Measurements from ENCODE around the gene PPP4R4. TPM values are rescaled to one million over a fixed set of nuclear protein-coding genes. Genes with fewer than 3 reads are reported as not detected.

PPP4R4 gene
- polyA plus RNA-seq, 1 donor from 2014 or later, result 4.8 TPM

- Histone ChIP-seq H3F3A (ENCODE audit: insufficient read depth, low read length, poor library complexity, severe bottlenecking) (no peaks in the 10 kb centered on the region), H3K27ac (ENCODE audit: low read length) (no peak overlapping the region), H3K27me3 (ENCODE audit: insufficient read depth, low read depth, low read length) (no peaks in the 10 kb centered on the region), H3K9me3 (ENCODE audit: low read length) (no peaks in the 10 kb centered on the region), H2AFZ (ENCODE audit: low read depth, low read length) (no peak overlapping the region), H3K4me2 (ENCODE audit: low read length) (no peak overlapping the region), H3K4me3 (ENCODE audit: low read length) (no peak overlapping the region), H3K79me2 (replicated peaks; ENCODE audit: insufficient read depth, low read length) (no peaks in the 10 kb centered on the region), H3K9me2 (ENCODE audit: insufficient read depth, low read length) (no peaks in the 10 kb centered on the region), H3K9ac (ENCODE audit: low read length) (no peak overlapping the region), H4K20me1 (ENCODE audit: insufficient read depth) (no peaks in the 10 kb centered on the region), H3K36me3 (ENCODE audit: insufficient read depth, low read length) (no peaks in the 10 kb centered on the region)
- TF ChIP-seq POLR2AphosphoS5 (IDR thresholded peaks at IDR 0.05) (no peak), TAF1 (IDR thresholded peaks at IDR 0.05; ENCODE audit: low read depth) (no peak), MXI1 (conservative IDR thresholded peaks at IDR 0.05; ENCODE audit: poor library complexity, severe bottlenecking) (no peak), EZH2 (IDR thresholded peaks at IDR 0.05; ENCODE audit: borderline replicate concordance, insufficient read depth, low read length, poor library complexity, severe bottlenecking) (no peak), REST (IDR thresholded peaks at IDR 0.05; ENCODE audit: borderline replicate concordance) (no peak), RAD21 (conservative IDR thresholded peaks at IDR 0.05) (no peak), CTCF (IDR thresholded peaks at IDR 0.05; ENCODE audit: poor library complexity, severe bottlenecking) (no peak)
Observed at GRCh38 chr14:94128216-94128839, 45.8 kb upstream of the PPP4R4 start.

- Histone ChIP-seq H3K79me2 (replicated peaks; ENCODE audit: insufficient read depth, low read length) (no peaks in the 10 kb centered on the region), H3K9me2 (ENCODE audit: insufficient read depth, low read length) (no peaks in the 10 kb centered on the region), H4K20me1 (ENCODE audit: insufficient read depth) (no peaks in the 10 kb centered on the region), H3K27ac (ENCODE audit: low read length) (no peak within 1 kb of the TSS), H3K4me3 (ENCODE audit: low read length) (peak within 1 kb of the TSS; percentile 62), H3K9ac (ENCODE audit: low read length) (peak within 1 kb of the TSS; percentile 51), H3F3A (ENCODE audit: insufficient read depth, low read length, poor library complexity, severe bottlenecking) (no peaks in the 10 kb centered on the region), H3K36me3 (ENCODE audit: insufficient read depth, low read length) (no peaks in the 10 kb centered on the region), H3K4me2 (ENCODE audit: low read length) (peak within 1 kb of the TSS; percentile 72), H2AFZ (ENCODE audit: low read depth, low read length) (peak within 1 kb of the TSS; percentile 37), H3K27me3 (ENCODE audit: insufficient read depth, low read depth, low read length) (no peaks in the 10 kb centered on the region), H3K9me3 (ENCODE audit: low read length) (no peaks in the 10 kb centered on the region)
- peak; percentile 41 for TF ChIP-seq CTCF (IDR thresholded peaks at IDR 0.05; ENCODE audit: poor library complexity, severe bottlenecking)
- TF ChIP-seq MXI1 (conservative IDR thresholded peaks at IDR 0.05; ENCODE audit: poor library complexity, severe bottlenecking), result no peak
- TF ChIP-seq EP300 (conservative IDR thresholded peaks at IDR 0.05; ENCODE audit: poor library complexity, severe bottlenecking), result no peak
- TF ChIP-seq REST (IDR thresholded peaks at IDR 0.05; ENCODE audit: borderline replicate concordance), result no peak
Observed at GRCh38 chr14:94129111-94129757, 44.9 kb upstream of the PPP4R4 start, which contains the start of gene IFI27L2. IFI27L2 (minus strand) TSS chr14:94129604; CDS start chr14:94129564, 40 bp downstream.
